ENCODE measurements around the gene ADK. TPM values are rescaled to one million over a fixed set of nuclear protein-coding genes. Genes with fewer than 3 reads are reported as not detected.
"Not testable (repeated sequence)": the region's sequence is repeated elsewhere in the genome, so short reads cannot be mapped to it uniquely, and the experiment has no call there.

Gene ADK
- total and polyA plus RNA-seq, 11 donors: 20.8 to 55.5 (median 39.8) TPM

DNA sequence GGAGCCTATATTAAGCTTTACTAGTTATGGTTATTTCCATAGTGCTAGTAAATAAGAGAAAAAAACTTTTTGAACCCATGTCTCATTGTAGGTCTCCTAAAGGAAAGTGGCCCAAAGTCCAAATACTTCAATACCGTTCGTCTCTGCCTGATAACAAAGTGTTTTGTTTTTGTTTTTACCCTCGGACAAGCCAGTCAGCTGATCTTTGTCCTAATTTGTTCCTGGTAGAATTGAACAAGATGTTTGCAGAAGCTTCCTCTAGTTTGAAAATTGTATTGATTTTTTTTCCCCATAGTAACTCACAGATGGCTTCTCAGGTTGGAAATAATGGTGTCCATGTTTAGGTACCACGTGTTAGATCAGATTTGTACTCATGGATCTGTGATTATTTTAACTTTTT, 339.5 kb downstream of the ADK start:
- Histone ChIP-seq H3K4me3 (peak overlapping the region in 1 of 12 donors; percentile 17), H3K4me1 (peaks cover 0 to 5% (median 0%) of the 10 kb centered on the region in 12 donors), H3K9me3 (no peaks in the 10 kb centered on the region), H3K27ac (no peak overlapping the region), H3K27me3 (no peaks in the 10 kb centered on the region), H3K36me3 (no peaks in the 10 kb centered on the region)
- intact Hi-C loops (cut with DNase I): no loop called here
- ATAC-seq: no peak
- TF ChIP-seq POLR2A (IDR thresholded peaks at IDR 0.05) (no peak), CTCF (IDR thresholded peaks at IDR 0.05) (no peak)
- 50 to 60% (median 54%) methylated on average over 4 of the region's 4 CpGs for whole genome bisulfite sequencing, 4 donors
- no peak for DNase-seq

DNA sequence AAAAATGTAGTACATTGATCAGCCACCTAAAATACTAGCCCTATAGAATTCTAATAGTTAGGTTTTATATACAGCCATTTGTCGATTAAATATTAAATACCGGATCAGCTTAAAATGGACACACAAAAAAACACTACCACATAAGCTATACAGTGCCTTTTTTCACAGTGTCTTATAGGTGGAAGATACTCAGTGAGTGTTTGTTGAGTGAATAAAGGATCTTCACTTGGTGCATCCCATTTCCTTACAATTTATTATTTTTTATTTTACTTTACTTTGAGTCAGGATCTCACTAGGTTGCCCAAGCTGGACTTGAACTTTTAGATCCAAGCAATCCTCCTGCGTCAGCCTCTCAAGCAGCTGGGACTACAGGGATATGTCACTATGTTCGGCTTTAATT, 340.0 kb downstream of the ADK start:
- no peak overlapping the region for H3K27ac ChIP-seq
- no peaks in the 10 kb centered on the region for H3K27me3 ChIP-seq
- intact Hi-C loops (cut with DNase I): no loop called here
- WGBS, 4 donors: 98 to 100% (median 98%) methylated on average over 4 of the region's 4 CpGs
- peaks cover 0 to 5% (median 0%) of the 10 kb centered on the region in 12 donors for H3K4me1 ChIP-seq
- no peak for TF ChIP-seq POLR2A (IDR thresholded peaks at IDR 0.05)
- H3K4me3 ChIP-seq: no peak overlapping the region
- no peaks in the 10 kb centered on the region for H3K9me3 ChIP-seq
- ATAC-seq (no peak), DNase-seq (no peak)
- H3K36me3 ChIP-seq: no peaks in the 10 kb centered on the region

DNA sequence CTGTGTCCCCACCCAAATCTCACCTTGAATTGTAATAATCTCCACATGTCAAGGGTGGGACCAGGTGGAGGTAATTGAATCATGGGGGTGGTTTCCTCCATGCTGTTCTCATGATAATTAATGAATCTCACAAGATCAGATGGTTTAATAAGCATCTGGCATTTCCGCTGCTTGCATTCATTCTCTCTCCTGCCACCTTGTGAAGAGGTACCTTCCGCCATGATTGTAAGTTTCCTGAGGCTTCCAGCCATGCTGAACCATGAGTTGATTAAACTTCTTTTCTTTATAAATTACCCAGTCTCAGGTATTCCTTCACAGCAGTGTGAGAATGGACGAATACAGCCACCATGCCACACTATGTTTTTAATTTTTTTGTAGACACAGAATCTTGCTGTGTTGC, 345.3 kb downstream of the ADK start:
- H3K27ac ChIP-seq; H3K4me3 ChIP-seq; ATAC-seq; H3K27me3 ChIP-seq; intact Hi-C loops (cut with DNase I); H3K36me3 ChIP-seq; H3K9me3 ChIP-seq; DNase-seq: not testable (repeated sequence)
- H3K4me1 ChIP-seq: peaks cover 0 to 10% (median 0%) of the 10 kb centered on the region in 12 donors
- WGBS, 4 donors: 96 to 100% (median 98%) methylated on average over 3 of the region's 3 CpGs

DNA sequence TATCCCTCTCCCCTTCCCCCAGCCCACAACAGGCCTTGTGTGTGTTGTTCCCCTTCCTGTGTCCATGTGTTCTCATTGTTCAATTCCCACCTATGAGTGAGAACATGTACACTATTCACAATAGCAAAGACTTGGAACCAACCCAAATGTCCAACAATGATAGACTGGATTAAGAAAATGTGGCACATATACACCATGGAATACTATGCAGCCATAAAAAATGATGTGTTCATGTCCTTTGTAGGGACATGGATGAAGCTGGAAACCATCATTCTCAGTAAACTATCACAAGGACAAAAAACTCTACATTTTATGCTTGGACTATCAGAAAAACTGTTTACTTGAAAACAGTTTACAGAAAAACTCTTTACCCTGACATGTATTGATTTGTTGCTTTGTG, 347.6 kb downstream of the ADK start:
- H3K4me3 ChIP-seq; ATAC-seq; DNase-seq; H3K27me3 ChIP-seq; H3K36me3 ChIP-seq; intact Hi-C loops (cut with DNase I); H3K9me3 ChIP-seq; H3K27ac ChIP-seq: not testable (repeated sequence)
- H3K4me1 ChIP-seq: peaks cover 0 to 19% (median 10%) of the 10 kb centered on the region in 12 donors

DNA sequence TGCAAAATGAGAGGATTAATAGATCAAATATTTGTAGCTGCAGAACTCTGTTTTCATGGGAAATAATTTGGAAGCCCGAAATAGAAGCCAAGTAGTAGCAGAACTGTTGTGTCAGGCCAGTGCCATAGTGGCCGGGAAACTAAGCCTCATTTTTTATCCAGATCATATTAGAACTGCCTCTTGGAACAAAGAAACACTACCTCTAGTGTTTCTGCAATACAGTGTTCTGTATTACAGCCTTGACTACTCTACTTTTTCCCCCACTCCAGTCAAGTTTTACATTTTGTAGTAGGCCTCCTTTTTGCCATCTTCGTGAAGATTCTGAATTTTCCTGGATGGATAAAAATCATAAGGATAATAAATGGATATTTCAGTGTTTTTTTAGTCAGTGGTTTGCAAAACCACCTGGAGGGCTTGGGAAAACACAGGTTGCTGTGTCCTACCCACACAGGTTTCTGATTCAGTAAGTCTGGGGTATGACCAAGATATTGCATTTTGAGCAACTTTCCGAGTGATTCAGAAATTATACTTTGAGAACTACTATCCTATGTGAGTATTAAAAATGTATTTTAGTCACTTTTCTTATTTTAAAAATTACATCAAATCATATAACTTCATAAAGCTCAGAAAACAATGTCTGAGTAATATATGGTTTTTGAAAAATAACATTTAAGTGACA, 349.1 kb downstream of the ADK start:
- H3K27ac ChIP-seq: no peak overlapping the region
- no peaks in the 10 kb centered on the region for H3K36me3 ChIP-seq
- TF ChIP-seq POLR2A (IDR thresholded peaks at IDR 0.05): no peak
- TF ChIP-seq CTCF (IDR thresholded peaks at IDR 0.05): no peak
- H3K9me3 ChIP-seq: peaks cover 0 to 5% (median 0%) of the 10 kb centered on the region in 12 donors
- H3K27me3 ChIP-seq: no peaks in the 10 kb centered on the region
- no peak for DNase-seq
- H3K4me3 ChIP-seq: no peak overlapping the region
- WGBS, 4 donors: 90 to 96% (median 93%) methylated on average over 4 of the region's 4 CpGs
- intact Hi-C loops (cut with DNase I): no loop called here
- peaks cover 0 to 21% (median 10%) of the 10 kb centered on the region in 12 donors for H3K4me1 ChIP-seq
- ATAC-seq: no peak

GRCh38 chr10:74500816-74501215, 349.8 kb downstream of the ADK start:
- Histone ChIP-seq H3K4me1 (peaks cover 0 to 21% (median 10%) of the 10 kb centered on the region in 12 donors), H3K27me3 (no peaks in the 10 kb centered on the region), H3K9me3 (peaks cover 0 to 5% (median 0%) of the 10 kb centered on the region in 12 donors), H3K27ac (no peak overlapping the region), H3K36me3 (no peaks in the 10 kb centered on the region), H3K4me3 (no peak overlapping the region)
- no peak for ATAC-seq
- intact Hi-C loops (cut with DNase I): no loop called here
- no peak for DNase-seq
- TF ChIP-seq CTCF (IDR thresholded peaks at IDR 0.05) (no peak), POLR2A (IDR thresholded peaks at IDR 0.05) (no peak)

All from heart left ventricle (tissue), 16 donors.